Endothelial cell of umbilical vein (primary cell): ENCODE results near the gene KANK2. TPM values are rescaled to one million over a fixed set of nuclear protein-coding genes. Genes with fewer than 3 reads are reported as not detected.

Source experiments
- BruUV-seq: library from RNA; stranded (reverse); fragments of 400-500 nt; replicated peaks from 2 replicates; lab custom pipeline; 2021; lab: Mats Ljungman, UMichigan
- CTCF ChIA-PET: fragments of 300-600, 350-600 bp; sonication (Branson Sonifier 250); formaldehyde crosslinking; loops from one replicate; lab custom pipeline; 2021; ENCODE audit warnings: antibody characterized with exemption, inconsistent platforms; lab: Charles Lee
- POLR2A ChIA-PET: fragments of 300-600, 350-600 bp; sonication (Branson Sonifier 250); formaldehyde crosslinking; loops from one replicate; lab custom pipeline; 2021; ENCODE audit warnings: antibody characterized with exemption, inconsistent platforms; lab: Charles Lee
- DNase-seq: peaks from one replicate; pipeline ENCODE4 v3.0.0-alpha.2; 2011; ENCODE audit warnings: low read depth, low spot score
- FAIRE-seq: peaks from 2 replicates; lab custom pipeline; 2011; peaks lifted over from hg19 to GRCh38; lab: Jason Lieb, UNC
- H2AFZ ChIP-seq: 2 replicates; pipeline ENCODE4 v1.6.0; 2012; ENCODE audit warnings: low read depth, low read length, control low read depth, inconsistent platforms
- H3K27ac ChIP-seq: 2 replicates; pipeline ENCODE4 v1.5.1; 2011; ENCODE audit warnings: low read depth, mild to moderate bottlenecking, control low read depth, low read length, moderate library complexity; ENCODE audit not compliant: insufficient read depth
- H3K27me3 ChIP-seq, 2 experiments: 2 replicates each; pipeline versions ENCODE4 v1.6.0 to v1.6.1; 2011; ENCODE audit warnings: low read length in 2 of 2, mixed read lengths in 1 of 2; ENCODE audit not compliant: control insufficient read depth in 2 of 2, insufficient read depth in 2 of 2
- H3K36me3 ChIP-seq, 2 experiments: 2 replicates in 1 of 2; 3 replicates in 1 of 2; pipeline ENCODE4 v1.5.1; 2011; ENCODE audit warnings: low read length in 2 of 2, mild to moderate bottlenecking in 1 of 2, moderate library complexity in 1 of 2; ENCODE audit not compliant: control insufficient read depth in 2 of 2, insufficient read depth in 2 of 2; ENCODE audit errors: extremely low read depth in 1 of 2
- H3K4me1 ChIP-seq: 3 replicates; pipeline ENCODE4 v1.5.1; 2011; ENCODE audit warnings: mild to moderate bottlenecking, low read length; ENCODE audit not compliant: control insufficient read depth, insufficient read depth; ENCODE audit errors: extremely low read depth
- H3K4me2 ChIP-seq: 2 replicates; pipeline ENCODE4 v1.6.1; 2011; ENCODE audit warnings: low read length, control low read depth, mixed read lengths; ENCODE audit not compliant: insufficient read depth
- H3K4me3 ChIP-seq, 3 experiments: fragments of 200-600 bp in 1 of 3; sonication (generic), shearing (Covaris generic) in 1 of 3; replicated peaks in 1 of 3; 2 replicates each; pipeline ENCODE4 v1.5.1; 2011 to 2016; ENCODE audit warnings: control low read depth in 3 of 3, low read length in 3 of 3, mild to moderate bottlenecking in 2 of 3, inconsistent platforms in 1 of 3, low read depth in 1 of 3, moderate library complexity in 1 of 3; ENCODE audit not compliant: insufficient read depth in 1 of 3
- H3K79me2 ChIP-seq: 2 replicates; pipeline ENCODE4 v1.6.0; 2012; ENCODE audit warnings: low read length, inconsistent platforms; ENCODE audit not compliant: control insufficient read depth, insufficient read depth
- H3K9ac ChIP-seq: replicated peaks from 2 replicates; pipeline ENCODE3; 2011; ENCODE audit warnings: low read length, control low read depth; ENCODE audit not compliant: insufficient read depth; ENCODE audit errors: extremely low read depth
- H3K9me1 ChIP-seq: replicated peaks from 3 replicates; pipeline ENCODE4 v1.6.0; 2011; ENCODE audit warnings: mild to moderate bottlenecking, low read length; ENCODE audit not compliant: control insufficient read depth, insufficient read depth; ENCODE audit errors: extremely low read depth
- H3K9me3 ChIP-seq: replicated peaks from 2 replicates; pipeline ENCODE4 v1.5.1; 2012; ENCODE audit warnings: low read length, inconsistent platforms; ENCODE audit not compliant: control insufficient read depth, insufficient read depth
- H4K20me1 ChIP-seq: replicated peaks from 2 replicates; pipeline ENCODE3; 2011; ENCODE audit warnings: mild to moderate bottlenecking, low read length; ENCODE audit not compliant: control insufficient read depth, insufficient read depth; ENCODE audit errors: extremely low read depth
- CTCF ChIP-seq, 2 donors: IDR thresholded peaks; 1 replicate in 1 of 2; 2 replicates in 1 of 2; pipeline ENCODE4 v1.5.1; 2011; ENCODE audit warnings: low read length in 2 of 2, mild to moderate bottlenecking in 2 of 2, moderate library complexity in 2 of 2, control low read depth in 1 of 2, inconsistent platforms in 1 of 2, low read depth in 1 of 2; ENCODE audit not compliant: insufficient read depth in 1 of 2; ENCODE audit errors: extremely low read depth in 1 of 2
- FOS ChIP-seq: IDR thresholded peaks from 2 replicates; pipeline ENCODE4 v1.6.1; 2011; ENCODE audit warnings: mild to moderate bottlenecking, low read length, moderate library complexity, borderline replicate concordance; ENCODE audit not compliant: insufficient read depth
- GATA2 ChIP-seq: IDR thresholded peaks from 2 replicates; pipeline ENCODE4 v1.7.0; 2011; ENCODE audit warnings: low read depth, mild to moderate bottlenecking, moderate library complexity, mixed read lengths, low read length; ENCODE audit not compliant: insufficient read length, insufficient read depth
- MAX ChIP-seq: IDR thresholded peaks from 2 replicates; pipeline ENCODE4 v1.6.1; 2011; ENCODE audit not compliant: insufficient read depth, insufficient read length
- MYC ChIP-seq: IDR thresholded peaks from one replicate; pipeline ENCODE4 v1.6.1; 2011; ENCODE audit warnings: mild to moderate bottlenecking, low read depth, low read length
- POLR2A ChIP-seq: IDR thresholded peaks from 2 replicates; pipeline ENCODE4 v1.6.1; 2012; ENCODE audit warnings: low read depth, mild to moderate bottlenecking, control low read depth, low read length
- POLR2AphosphoS5 ChIP-seq: IDR thresholded peaks from 2 replicates; pipeline ENCODE4 v1.6.1; 2012; ENCODE audit warnings: low read depth, mild to moderate bottlenecking, control low read depth, low read length, moderate library complexity; ENCODE audit not compliant: insufficient read depth
- dilution Hi-C: fragments of 300-500 bp; cut with MboI; formaldehyde crosslinking; loops from one replicate; pipeline ENCODE4 v1.15.0; 2019; ENCODE audit warnings: low sequenced_read_pairs; ENCODE audit not compliant: extremely low pct_ligation_motif_present
- intact Hi-C: fragments of 100-400 bp; cut with micrococcal nuclease; formaldehyde crosslinking; loops from one replicate; pipeline ENCODE4 v1.10.0; 2022
- polyA plus RNA-seq, 4 experiments: library from polyadenylated mRNA; depleted of rRNA in 3 of 4; stranded (reverse) in 3 of 4; unstranded in 1 of 4; fragments of >200 nt; gene quantifications; 2 replicates each; pipeline versions ENCODE4 v1.2.1 to v1.2.3, GENCODE V29; 2011 to 2012; ENCODE audit warnings: missing spikeins in 1 of 4
- total RNA-seq: library from RNA; stranded (reverse); gene quantifications from 2 replicates; pipeline ENCODE4 v1.2.3, GENCODE V29; 2021

The KANK2 gene
- total and polyA plus RNA-seq, 2 donors (not counting 3 experiments of a cell fraction or from before 2014, with no cell fraction given): 41.7 to 77.9 TPM

GRCh38 chr19:11237321-11237720 lies 40.0 kb upstream of the KANK2 start:
- DNase-seq (no peak), FAIRE-seq (no peak)
- no peaks in the 10 kb centered on the region for H3K9me3 ChIP-seq
- BruUV-seq: no TSS peak
- H3K9ac ChIP-seq: no peak overlapping the region
- dilution Hi-C loops (no loop called here), intact Hi-C loops (no loop called here)
- no peak overlapping the region for H3K27ac ChIP-seq
- no peaks in the 10 kb centered on the region for H3K4me1 ChIP-seq
- no peaks in the 10 kb centered on the region for H3K9me1 ChIP-seq
- H4K20me1 ChIP-seq: no peaks in the 10 kb centered on the region
- H3K4me2 ChIP-seq: no peak overlapping the region
- H3K79me2 ChIP-seq: no peaks in the 10 kb centered on the region
- no peaks in the 10 kb centered on the region for H3K27me3 ChIP-seq
- H3K4me3 ChIP-seq: no peak overlapping the region
- peaks cover 27 to 59% of the 10 kb centered on the region in 2 experiments for H3K36me3 ChIP-seq
- TF ChIP-seq CTCF (IDR thresholded peaks at IDR 0.05; ENCODE audit: extremely low read depth in 1 of 2, insufficient read depth in 1 of 2, low read depth in 1 of 2, low read length in 2 of 2): no peak
- no peak for TF ChIP-seq MYC
- TF ChIP-seq GATA2: no peak
- TF ChIP-seq POLR2AphosphoS5: no peak
- TF ChIP-seq POLR2A: no peak
- no peak for TF ChIP-seq FOS
- no peak for TF ChIP-seq MAX
- CTCF ChIA-PET: no interaction called here
- H2AFZ ChIP-seq: no peak overlapping the region
- POLR2A ChIA-PET: no interaction called here
